ENCODE measurements around the gene LRRC36. TPM values are rescaled to one million over a fixed set of nuclear protein-coding genes. Genes with fewer than 3 reads are reported as not detected.

LRRC36 gene
- total and polyA plus RNA-seq, 2 donors (not counting 3 experiments of a cell fraction or from before 2014, with no cell fraction given): 0.30 to 2.0 TPM

DNA sequence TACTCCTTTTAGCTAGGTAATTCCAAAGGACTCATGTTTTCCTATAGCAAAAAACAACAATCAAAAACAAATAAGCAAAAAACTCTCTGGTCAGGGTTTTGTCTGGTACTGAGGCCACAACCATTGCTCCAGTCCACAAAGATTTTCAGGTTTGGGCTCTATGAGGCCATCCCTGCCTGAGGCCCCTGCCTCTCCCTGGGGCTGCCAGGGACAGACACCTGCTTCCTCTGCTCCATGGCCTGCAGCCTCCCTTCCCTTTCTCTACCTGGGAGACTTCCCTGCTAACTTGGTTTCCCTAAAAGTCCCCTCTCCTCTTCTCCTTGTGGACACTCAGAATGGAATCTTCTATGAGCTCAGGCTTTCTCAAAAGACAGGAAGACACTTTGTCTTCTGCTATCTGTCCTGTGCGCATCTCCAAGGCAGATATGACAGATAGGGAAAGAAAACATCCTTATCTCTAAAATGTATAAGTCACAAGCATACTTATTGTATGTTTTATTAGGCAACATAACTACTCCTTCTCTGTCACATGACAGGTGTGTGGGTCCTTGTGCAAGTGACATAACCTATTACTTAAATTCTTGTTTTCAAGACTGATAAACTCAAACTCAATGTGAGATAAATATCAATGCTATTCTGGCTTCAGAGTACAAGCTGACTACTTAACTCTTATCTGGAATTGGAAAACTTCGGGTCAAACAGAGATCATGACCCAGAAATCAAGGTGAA lies 90.9 kb downstream of the LRRC36 start:
- DNase-seq (ENCODE audit: low read depth, low spot score): no peak
- Histone ChIP-seq H3K4me3 (replicated peaks in 1 of 3; ENCODE audit: insufficient read depth in 1 of 3, low read depth in 1 of 3, low read length in 3 of 3) (no peak overlapping the region), H3K36me3 (ENCODE audit: control insufficient read depth in 2 of 2, extremely low read depth in 1 of 2, insufficient read depth in 2 of 2, low read length in 2 of 2) (no peaks in the 10 kb centered on the region), H3K9ac (replicated peaks; ENCODE audit: extremely low read depth, insufficient read depth, low read length) (no peak overlapping the region), H4K20me1 (replicated peaks; ENCODE audit: control insufficient read depth, extremely low read depth, insufficient read depth, low read length) (no peaks in the 10 kb centered on the region), H3K4me2 (ENCODE audit: insufficient read depth, low read length) (no peak overlapping the region), H3K79me2 (ENCODE audit: control insufficient read depth, insufficient read depth, low read length) (peaks cover 2% of the 10 kb centered on the region), H3K27me3 (ENCODE audit: control insufficient read depth in 2 of 2, insufficient read depth in 2 of 2, low read length in 2 of 2) (no peaks in the 10 kb centered on the region), H3K4me1 (ENCODE audit: control insufficient read depth, extremely low read depth, insufficient read depth, low read length) (peaks cover 13% of the 10 kb centered on the region), H3K9me3 (replicated peaks; ENCODE audit: control insufficient read depth, insufficient read depth, low read length) (no peaks in the 10 kb centered on the region), H2AFZ (ENCODE audit: low read depth, low read length) (no peak overlapping the region), H3K27ac (ENCODE audit: insufficient read depth, low read depth, low read length) (no peak overlapping the region), H3K9me1 (replicated peaks; ENCODE audit: control insufficient read depth, extremely low read depth, insufficient read depth, low read length) (no peaks in the 10 kb centered on the region)
- CTCF ChIA-PET: interaction anchor here (1.1 to 3.4 kb wide), 5 partner anchors 10 to 157 kb away, joined by 3 to 19 read pairs (median 4); no protein-coding TSS in a partner anchor
- FAIRE-seq: no peak
- TSS peak; percentile 19 for BruUV-seq (replicated peaks)
- dilution Hi-C loops (cut with MboI; ENCODE audit: extremely low pct_ligation_motif_present, low sequenced_read_pairs) (no loop called here), intact Hi-C loops (cut with micrococcal nuclease) (no loop called here)
- POLR2A ChIA-PET: no interaction called here
- no peak for TF ChIP-seq POLR2AphosphoS5 (IDR thresholded peaks at IDR 0.05; ENCODE audit: insufficient read depth, low read depth, low read length)
- no peak for TF ChIP-seq FOS (IDR thresholded peaks at IDR 0.05; ENCODE audit: borderline replicate concordance, insufficient read depth, low read length)
- TF ChIP-seq GATA2 (IDR thresholded peaks at IDR 0.05; ENCODE audit: insufficient read depth, insufficient read length, low read depth, low read length): no peak
- TF ChIP-seq JUN (IDR thresholded peaks at IDR 0.05; ENCODE audit: borderline replicate concordance, insufficient read depth, insufficient read length, low read depth): no peak
- TF ChIP-seq MYC (IDR thresholded peaks at IDR 0.05; ENCODE audit: low read depth, low read length): no peak
- no peak for TF ChIP-seq EZH2 (IDR thresholded peaks at IDR 0.05; ENCODE audit: borderline replicate concordance, low read depth, low read length, severe bottlenecking)
- TF ChIP-seq, protein P1, sequence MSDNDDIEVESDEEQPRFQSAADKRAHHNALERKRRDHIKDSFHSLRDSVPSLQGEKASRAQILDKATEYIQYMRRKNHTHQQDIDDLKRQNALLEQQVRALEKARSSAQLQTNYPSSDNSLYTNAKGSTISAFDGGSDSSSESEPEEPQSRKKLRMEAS (IDR thresholded peaks at IDR 0.05; ENCODE audit: insufficient read depth, insufficient read length): no peak
- no peak for TF ChIP-seq POLR2A (IDR thresholded peaks at IDR 0.05; ENCODE audit: low read depth, low read length)
- TF ChIP-seq, protein P2, sequence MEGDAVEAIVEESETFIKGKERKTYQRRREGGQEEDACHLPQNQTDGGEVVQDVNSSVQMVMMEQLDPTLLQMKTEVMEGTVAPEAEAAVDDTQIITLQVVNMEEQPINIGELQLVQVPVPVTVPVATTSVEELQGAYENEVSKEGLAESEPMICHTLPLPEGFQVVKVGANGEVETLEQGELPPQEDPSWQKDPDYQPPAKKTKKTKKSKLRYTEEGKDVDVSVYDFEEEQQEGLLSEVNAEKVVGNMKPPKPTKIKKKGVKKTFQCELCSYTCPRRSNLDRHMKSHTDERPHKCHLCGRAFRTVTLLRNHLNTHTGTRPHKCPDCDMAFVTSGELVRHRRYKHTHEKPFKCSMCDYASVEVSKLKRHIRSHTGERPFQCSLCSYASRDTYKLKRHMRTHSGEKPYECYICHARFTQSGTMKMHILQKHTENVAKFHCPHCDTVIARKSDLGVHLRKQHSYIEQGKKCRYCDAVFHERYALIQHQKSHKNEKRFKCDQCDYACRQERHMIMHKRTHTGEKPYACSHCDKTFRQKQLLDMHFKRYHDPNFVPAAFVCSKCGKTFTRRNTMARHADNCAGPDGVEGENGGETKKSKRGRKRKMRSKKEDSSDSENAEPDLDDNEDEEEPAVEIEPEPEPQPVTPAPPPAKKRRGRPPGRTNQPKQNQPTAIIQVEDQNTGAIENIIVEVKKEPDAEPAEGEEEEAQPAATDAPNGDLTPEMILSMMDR (IDR thresholded peaks at IDR 0.05; ENCODE audit: extremely low read depth in 1 of 2, insufficient read depth in 1 of 2, low read depth in 1 of 2, low read length in 2 of 2): no peak
